GM18526 (cell line): ENCODE results near the gene LCA5L.

ENCODE experiments used
- POLR2A ChIP-seq: IDR thresholded peaks from 3 replicates; pipeline ENCODE4 v1.6.1; 2011; ENCODE audit not compliant: insufficient read length; ENCODE audit errors: extremely low read depth

The LCA5L gene

GRCh38 chr21:39379986-39380891 lies 65.3 kb downstream of the LCA5L start:
- TF ChIP-seq POLR2A, result peak; percentile 59

- TF ChIP-seq POLR2A, result no peak
These were observed 68.0 kb downstream of the LCA5L start for GRCh38 chr21:39377444-39378050.

- no peak for TF ChIP-seq POLR2A
These were observed 70.1 kb downstream of the LCA5L start for GRCh38 chr21:39375446-39375845.

GRCh38 chr21:39374046-39374445 lies 71.5 kb downstream of the LCA5L start:
- no peak for TF ChIP-seq POLR2A

- no peak for TF ChIP-seq POLR2A
These were observed 71.9 kb downstream of the LCA5L start for GRCh38 chr21:39373634-39374033.

GRCh38 chr21:39367783-39368182 lies 77.8 kb downstream of the LCA5L start:
- no peak for TF ChIP-seq POLR2A

GRCh38 chr21:39366563-39366962 lies 79.0 kb downstream of the LCA5L start:
- no peak for TF ChIP-seq POLR2A

- TF ChIP-seq POLR2A, result no peak
These were observed 80.6 kb downstream of the LCA5L start for GRCh38 chr21:39364949-39365348.

GRCh38 chr21:39363607-39364555 lies 81.7 kb downstream of the LCA5L start:
- no peak for TF ChIP-seq POLR2A

- TF ChIP-seq POLR2A, result no peak
These were observed 82.8 kb downstream of the LCA5L start for GRCh38 chr21:39362733-39363132.

- no peak for TF ChIP-seq POLR2A
These were observed 86.2 kb downstream of the LCA5L start for GRCh38 chr21:39359382-39359781.
